ENCODE results near the gene DCC. TPM values are rescaled to one million over a fixed set of nuclear protein-coding genes. Genes with fewer than 3 reads are reported as not detected.

Gene DCC
- total RNA-seq, 2 donors from 2014 or later = 0.33 TPM; not detected in 1

- Histone ChIP-seq H3K4me1 (no peaks in the 10 kb centered on the region), H3K27ac (no peak overlapping the region), H3K9me3 (no peaks in the 10 kb centered on the region), H3K4me3 (no peak overlapping the region), H3K36me3 (replicated peaks in 1 of 2; ENCODE audit: insufficient read depth in 1 of 2, low read depth in 2 of 2) (no peaks in the 10 kb centered on the region), H3K27me3 (no peaks in the 10 kb centered on the region)
- WGBS, 2 donors = 45 to 59% methylated on average over 4 to 5 of the region's 5 CpGs
- DNase-seq (no peak), ATAC-seq (no peak)
- intact Hi-C loops (cut with DNase I) = no loop called here
- TF ChIP-seq POLR2A (IDR thresholded peaks at IDR 0.05) = no peak
- no peak for TF ChIP-seq CTCF (IDR thresholded peaks at IDR 0.05)
Measured at GRCh38 chr18:53261241-53261640, 921.2 kb downstream of the DCC start.

DNA sequence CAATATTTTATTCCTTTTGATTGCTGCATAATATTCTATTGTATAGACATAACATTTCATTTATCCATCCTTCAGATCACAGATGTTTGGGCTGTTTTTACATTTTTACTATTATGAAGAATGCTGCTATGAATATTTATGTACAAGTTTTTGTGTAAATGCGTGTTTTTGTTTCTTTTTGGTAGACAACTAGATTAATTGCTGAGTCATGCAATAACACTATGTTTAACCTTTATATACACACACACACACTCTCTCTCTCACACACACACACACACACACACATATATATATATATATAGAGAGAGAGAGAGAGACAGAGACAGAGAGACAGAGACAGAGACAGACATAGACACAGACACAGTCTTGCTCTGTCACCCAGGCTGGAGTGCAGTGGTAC lies 926.9 kb downstream of the DCC start:
- 74% methylated on average over 1 of the region's 1 CpG for WGBS, 2 donors
- intact Hi-C loops (cut with DNase I) = no loop called here
- TF ChIP-seq POLR2A (IDR thresholded peaks at IDR 0.05) = no peak
- TF ChIP-seq CTCF (IDR thresholded peaks at IDR 0.05) = no peak
- H3K27ac ChIP-seq = no peak overlapping the region
- no peaks in the 10 kb centered on the region for H3K36me3 ChIP-seq (replicated peaks in 1 of 2; ENCODE audit: insufficient read depth in 1 of 2, low read depth in 2 of 2)
- no peaks in the 10 kb centered on the region for H3K27me3 ChIP-seq
- DNase-seq = no peak
- H3K4me3 ChIP-seq = no peak overlapping the region
- no peaks in the 10 kb centered on the region for H3K4me1 ChIP-seq
- ATAC-seq = no peak
- no peaks in the 10 kb centered on the region for H3K9me3 ChIP-seq

DNA sequence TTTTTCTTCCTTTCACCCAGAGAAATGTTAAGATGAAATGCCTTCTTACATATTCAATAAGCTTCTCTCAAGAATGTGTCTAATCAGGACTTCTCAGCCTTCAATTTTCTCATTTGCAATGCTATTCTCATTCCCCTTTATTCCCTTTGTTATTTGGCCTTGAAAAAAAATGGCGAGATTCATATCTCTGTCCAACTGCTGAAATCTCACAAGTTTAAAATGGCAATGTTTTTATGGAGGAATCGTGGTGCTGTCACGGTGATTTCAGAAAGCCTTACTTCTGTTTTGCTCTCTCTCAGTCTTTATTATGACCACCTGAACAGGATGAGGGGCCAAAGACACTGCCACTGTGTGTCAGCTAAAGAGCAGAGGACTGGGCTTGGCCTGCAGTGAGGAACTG lies 928.5 kb downstream of the DCC start:
- DNase-seq (no peak), ATAC-seq (no peak)
- Histone ChIP-seq H3K27me3 (no peaks in the 10 kb centered on the region), H3K9me3 (no peaks in the 10 kb centered on the region), H3K4me3 (no peak overlapping the region), H3K27ac (no peak overlapping the region), H3K36me3 (replicated peaks in 1 of 2; ENCODE audit: insufficient read depth in 1 of 2, low read depth in 2 of 2) (no peaks in the 10 kb centered on the region), H3K4me1 (no peaks in the 10 kb centered on the region)
- TF ChIP-seq CTCF (IDR thresholded peaks at IDR 0.05) (no peak), POLR2A (IDR thresholded peaks at IDR 0.05) (no peak)
- 45 to 46% methylated on average over 3 of the region's 3 CpGs for WGBS, 2 donors
- intact Hi-C loops (cut with DNase I) = no loop called here

- Histone ChIP-seq H3K4me1 (no peaks in the 10 kb centered on the region), H3K27me3 (no peaks in the 10 kb centered on the region), H3K27ac (no peak overlapping the region), H3K4me3 (no peak overlapping the region), H3K36me3 (replicated peaks in 1 of 2; ENCODE audit: insufficient read depth in 1 of 2, low read depth in 2 of 2) (no peaks in the 10 kb centered on the region), H3K9me3 (no peaks in the 10 kb centered on the region)
- WGBS, 2 donors = 63 to 78% methylated on average over 2 of the region's 2 CpGs
- ATAC-seq (no peak), DNase-seq (no peak)
- intact Hi-C loops (cut with DNase I) = no loop called here
- TF ChIP-seq CTCF (IDR thresholded peaks at IDR 0.05) (no peak), POLR2A (IDR thresholded peaks at IDR 0.05) (no peak)
Measured at GRCh38 chr18:53281406-53281805, 941.4 kb downstream of the DCC start.

GRCh38 chr18:53283708-53284107 lies 943.7 kb downstream of the DCC start:
- Histone ChIP-seq H3K27ac (no peak overlapping the region), H3K9me3 (no peaks in the 10 kb centered on the region), H3K27me3 (no peaks in the 10 kb centered on the region), H3K36me3 (replicated peaks in 1 of 2; ENCODE audit: insufficient read depth in 1 of 2, low read depth in 2 of 2) (no peaks in the 10 kb centered on the region), H3K4me1 (no peaks in the 10 kb centered on the region), H3K4me3 (no peak overlapping the region)
- ATAC-seq (no peak), DNase-seq (no peak)
- TF ChIP-seq POLR2A (IDR thresholded peaks at IDR 0.05) (no peak), CTCF (IDR thresholded peaks at IDR 0.05) (no peak)
- WGBS, 2 donors = 29 to 42% methylated on average over 2 of the region's 2 CpGs
- intact Hi-C loops (cut with DNase I) = no loop called here

All from body of pancreas (tissue), 4 donors.